Osteocyte (in vitro differentiated cells): ENCODE measurements around the gene ZNF879. TPM values are rescaled to one million over a fixed set of nuclear protein-coding genes. Genes with fewer than 3 reads are reported as not detected.

Source experiments
- DNase-seq: peaks from one replicate; pipeline ENCODE4 v3.0.0; 2021; ENCODE audit warnings: mixed read lengths; ENCODE audit not compliant: unreplicated experiment; ENCODE audit errors: extremely low spot score
- H3K27ac Mint-ChIP-seq: one replicate; pipeline ENCODE4 v1.8.0; 2021; ENCODE audit warnings: mild to moderate bottlenecking, mixed read lengths; ENCODE audit not compliant: unreplicated experiment
- H3K27me3 Mint-ChIP-seq: one replicate; pipeline ENCODE4 v1.8.0; 2021; ENCODE audit warnings: mixed read lengths; ENCODE audit not compliant: unreplicated experiment
- H3K36me3 Mint-ChIP-seq: one replicate; pipeline ENCODE4 v1.8.0; 2021; ENCODE audit warnings: mixed read lengths; ENCODE audit not compliant: unreplicated experiment
- H3K4me1 Mint-ChIP-seq: one replicate; pipeline ENCODE4 v1.8.0; 2021; ENCODE audit warnings: mixed read lengths; ENCODE audit not compliant: unreplicated experiment
- H3K4me3 Mint-ChIP-seq: one replicate; pipeline ENCODE4 v1.8.0; 2021; ENCODE audit warnings: mild to moderate bottlenecking, moderate library complexity, mixed read lengths; ENCODE audit not compliant: unreplicated experiment
- H3K9me3 Mint-ChIP-seq: one replicate; pipeline ENCODE4 v1.8.0; 2021; ENCODE audit warnings: mixed read lengths; ENCODE audit not compliant: unreplicated experiment
- total RNA-seq: library from RNA; stranded (reverse); gene quantifications from 2 replicates; pipeline ENCODE4 v1.2.1, GENCODE V29; 2021
- TF ChIP-seq, protein P1 (sequence below): fragments of 200-600 bp; sonication (generic); IDR thresholded peaks from 2 replicates; pipeline ENCODE4 v1.5.0; 2021; ENCODE audit warnings: antibody characterized with exemption, mild to moderate bottlenecking, moderate library complexity

The ZNF879 gene
- total RNA-seq, 1 donor from 2014 or later, result 4.2 TPM

DNA sequence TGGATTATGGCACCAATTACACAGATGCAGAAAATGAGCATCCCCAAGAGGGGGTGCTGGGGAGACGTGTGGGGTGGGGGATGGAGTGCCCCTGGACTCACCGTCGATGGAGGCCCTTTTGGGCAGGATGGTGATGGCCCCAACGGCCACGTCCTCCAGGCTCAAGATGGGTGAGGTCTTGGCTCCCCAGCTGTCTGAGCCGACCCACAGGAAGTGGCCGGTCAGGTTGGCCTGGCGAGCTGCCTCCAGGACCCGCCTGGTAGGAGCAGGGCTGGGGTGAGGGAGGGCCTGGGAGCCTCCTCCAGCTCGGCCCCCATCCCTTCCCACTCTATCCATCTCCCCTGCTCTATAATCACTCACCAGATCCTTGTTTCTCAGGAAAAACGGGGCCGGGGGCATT lies 33.1 kb upstream of the ZNF879 start:
- H3K4me1 Mint-ChIP-seq, result no peaks in the 10 kb centered on the region
- DNase-seq, result no peak
- H3K27me3 Mint-ChIP-seq, result peaks cover 3% of the 10 kb centered on the region
- H3K4me3 Mint-ChIP-seq, result no peak overlapping the region
- TF ChIP-seq, protein P1, sequence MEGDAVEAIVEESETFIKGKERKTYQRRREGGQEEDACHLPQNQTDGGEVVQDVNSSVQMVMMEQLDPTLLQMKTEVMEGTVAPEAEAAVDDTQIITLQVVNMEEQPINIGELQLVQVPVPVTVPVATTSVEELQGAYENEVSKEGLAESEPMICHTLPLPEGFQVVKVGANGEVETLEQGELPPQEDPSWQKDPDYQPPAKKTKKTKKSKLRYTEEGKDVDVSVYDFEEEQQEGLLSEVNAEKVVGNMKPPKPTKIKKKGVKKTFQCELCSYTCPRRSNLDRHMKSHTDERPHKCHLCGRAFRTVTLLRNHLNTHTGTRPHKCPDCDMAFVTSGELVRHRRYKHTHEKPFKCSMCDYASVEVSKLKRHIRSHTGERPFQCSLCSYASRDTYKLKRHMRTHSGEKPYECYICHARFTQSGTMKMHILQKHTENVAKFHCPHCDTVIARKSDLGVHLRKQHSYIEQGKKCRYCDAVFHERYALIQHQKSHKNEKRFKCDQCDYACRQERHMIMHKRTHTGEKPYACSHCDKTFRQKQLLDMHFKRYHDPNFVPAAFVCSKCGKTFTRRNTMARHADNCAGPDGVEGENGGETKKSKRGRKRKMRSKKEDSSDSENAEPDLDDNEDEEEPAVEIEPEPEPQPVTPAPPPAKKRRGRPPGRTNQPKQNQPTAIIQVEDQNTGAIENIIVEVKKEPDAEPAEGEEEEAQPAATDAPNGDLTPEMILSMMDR, result no peak
- H3K36me3 Mint-ChIP-seq, result no peaks in the 10 kb centered on the region
- H3K27ac Mint-ChIP-seq, result no peak overlapping the region
- H3K9me3 Mint-ChIP-seq, result peaks cover 12% of the 10 kb centered on the region

DNA sequence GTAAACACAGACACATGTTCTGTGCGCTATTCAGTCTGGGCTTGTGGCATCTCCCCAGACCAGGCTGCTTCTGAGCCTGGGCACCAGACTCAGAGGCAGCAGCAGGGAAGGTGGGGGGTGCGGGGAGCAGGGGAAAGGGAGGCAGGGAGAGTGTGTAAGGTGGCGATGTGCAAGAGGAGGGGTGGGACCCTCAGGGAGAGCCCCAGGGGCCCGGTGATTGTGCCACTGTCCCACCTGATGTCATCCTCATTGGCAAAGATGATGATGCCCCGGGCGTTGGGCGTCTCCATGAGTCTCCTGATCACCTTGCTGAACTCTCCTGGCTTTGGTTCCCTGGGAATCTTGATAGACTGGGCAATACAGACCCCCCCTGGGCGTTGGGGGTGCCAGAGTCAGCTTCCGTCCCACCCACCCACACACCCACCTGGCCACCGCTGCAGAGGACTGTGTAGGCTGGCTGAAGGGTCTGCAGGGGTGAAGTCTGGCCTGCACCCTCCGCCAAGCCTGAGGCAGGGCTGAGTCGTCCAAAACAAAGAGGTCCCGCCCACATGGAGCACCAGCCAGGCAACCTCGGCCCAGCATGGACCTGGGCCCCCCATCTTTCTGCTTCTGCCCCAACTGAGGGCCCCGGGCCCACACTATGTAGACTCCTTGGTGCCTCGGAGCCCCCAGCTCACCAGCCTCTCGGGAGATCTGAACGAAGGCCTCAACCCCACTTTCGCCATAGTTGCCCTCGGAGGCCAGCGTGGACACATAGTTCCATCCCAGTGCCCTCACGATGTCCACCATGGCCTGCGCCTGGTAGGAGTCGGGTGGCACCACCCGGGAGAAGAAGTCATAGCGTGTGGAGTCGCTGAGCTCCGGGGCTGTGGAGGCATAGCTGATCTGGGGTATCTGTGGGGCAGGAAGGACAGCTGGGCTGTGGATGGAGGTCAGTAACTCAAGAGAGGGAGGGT lies 32.1 kb upstream of the ZNF879 start:
- TF ChIP-seq, protein P1, result no peak
- peak; percentile 75 for DNase-seq
- Mint-ChIP-seq H3K36me3 (no peaks in the 10 kb centered on the region), H3K27me3 (peaks cover 3% of the 10 kb centered on the region), H3K4me1 (no peaks in the 10 kb centered on the region), H3K4me3 (no peak overlapping the region), H3K9me3 (peaks cover 12% of the 10 kb centered on the region), H3K27ac (no peak overlapping the region)

- peak; percentile 81 for DNase-seq
- Mint-ChIP-seq H3K27ac (no peak overlapping the region), H3K4me3 (no peak overlapping the region), H3K4me1 (no peaks in the 10 kb centered on the region), H3K9me3 (peaks cover 18% of the 10 kb centered on the region), H3K36me3 (no peaks in the 10 kb centered on the region), H3K27me3 (peaks cover 3% of the 10 kb centered on the region)
- TF ChIP-seq, protein P1, result no peak
These were observed 31.2 kb upstream of the ZNF879 start for GRCh38 chr5:178992291-178992895.

GRCh38 chr5:178993236-178993765 lies 30.3 kb upstream of the ZNF879 start:
- Mint-ChIP-seq H3K27me3 (peaks cover 3% of the 10 kb centered on the region), H3K9me3 (peaks cover 18% of the 10 kb centered on the region), H3K36me3 (no peaks in the 10 kb centered on the region), H3K27ac (no peak overlapping the region), H3K4me3 (no peak overlapping the region), H3K4me1 (no peaks in the 10 kb centered on the region)
- TF ChIP-seq, protein P1, result no peak
- peak; percentile 81 for DNase-seq
